Measurements from ENCODE around the gene DBR1.

Gene DBR1

GRCh38 chr3:138173769-138174420 lies 826 bp downstream of the DBR1 start:
- WGBS, 2 donors (ENCODE audit: extremely low coverage in 2 of 2, insufficient read length in 2 of 2, insufficient replicate concordance in 1 of 2), result no CpG with 5 or more reads among the region's 13 CpGs
- H2BK5ac ChIP-seq (ENCODE audit: low read length), result peak overlapping the region; percentile 75
- no peak overlapping the region for H3K4ac ChIP-seq (ENCODE audit: low read length)
- no peak overlapping the region for H4K8ac ChIP-seq (ENCODE audit: low read depth, low read length)
- no peak overlapping the region for H2BK12ac ChIP-seq (ENCODE audit: low read length)
- peaks cover 3 to 46% of the 10 kb centered on the region in 2 donors for H3K36me3 ChIP-seq (replicated peaks in 1 of 2; ENCODE audit: control insufficient read depth in 2 of 2, insufficient read depth in 2 of 2, low read length in 2 of 2)
- H3K27me3 ChIP-seq (ENCODE audit: control insufficient read depth in 3 of 3, insufficient read depth in 3 of 3, low read depth in 1 of 3, low read length in 3 of 3), result no peaks in the 10 kb centered on the region
- H3K4me1 ChIP-seq (ENCODE audit: control insufficient read depth in 2 of 2, insufficient read depth in 1 of 2, low read depth in 1 of 2, low read length in 2 of 2), result peaks cover 0 to 2% of the 10 kb centered on the region in 2 donors
- H3K23ac ChIP-seq (ENCODE audit: low read depth, low read length, poor library complexity), result no peak overlapping the region
- H3K4me3 ChIP-seq (ENCODE audit: low read length in 2 of 2), result peak overlapping the region; percentile 85 to 98
- no peak overlapping the region for H2BK15ac ChIP-seq (ENCODE audit: low read length)
- H3K79me1 ChIP-seq (ENCODE audit: low read depth, low read length), result peaks cover 7% of the 10 kb centered on the region
- H3K18ac ChIP-seq (ENCODE audit: low read length), result no peak overlapping the region
- no peak overlapping the region for H2BK120ac ChIP-seq (ENCODE audit: low read depth, low read length)
- H3K9me3 ChIP-seq (replicated peaks in 1 of 2; ENCODE audit: control insufficient read depth in 2 of 2, insufficient read depth in 1 of 2, low read depth in 1 of 2, low read length in 2 of 2), result no peaks in the 10 kb centered on the region
- H3K4me2 ChIP-seq (ENCODE audit: insufficient read depth, low read length, poor library complexity, severe bottlenecking), result peak overlapping the region; percentile 68
- peak overlapping the region; percentile 99 for H2AFZ ChIP-seq (ENCODE audit: low read length)
- no peak overlapping the region for H4K91ac ChIP-seq (ENCODE audit: low read depth, low read length, poor library complexity)
- H3K14ac ChIP-seq (ENCODE audit: low read length), result no peak overlapping the region
- no peak overlapping the region for H3K9ac ChIP-seq (ENCODE audit: low read depth, low read length, poor library complexity)
- H2AK5ac ChIP-seq (ENCODE audit: low read depth, low read length), result no peak overlapping the region
- DNase-seq (ENCODE audit: low spot score), result no peak
- no peak overlapping the region for H3K27ac ChIP-seq (replicated peaks; ENCODE audit: low read length)

- Histone ChIP-seq H3K79me1 (ENCODE audit: low read depth, low read length) (peaks cover 7% of the 10 kb centered on the region), H3K27me3 (ENCODE audit: control insufficient read depth in 3 of 3, insufficient read depth in 3 of 3, low read depth in 1 of 3, low read length in 3 of 3) (no peaks in the 10 kb centered on the region), H3K4me2 (ENCODE audit: insufficient read depth, low read length, poor library complexity, severe bottlenecking) (no peak overlapping the region), H3K36me3 (replicated peaks in 1 of 2; ENCODE audit: control insufficient read depth in 2 of 2, insufficient read depth in 2 of 2, low read length in 2 of 2) (peaks cover 3 to 53% of the 10 kb centered on the region in 2 donors), H3K18ac (ENCODE audit: low read length) (no peak overlapping the region), H3K4ac (ENCODE audit: low read length) (no peak overlapping the region), H2AK5ac (ENCODE audit: low read depth, low read length) (no peak overlapping the region), H3K23ac (ENCODE audit: low read depth, low read length, poor library complexity) (no peak overlapping the region), H4K91ac (ENCODE audit: low read depth, low read length, poor library complexity) (no peak overlapping the region), H2AFZ (ENCODE audit: low read length) (no peak overlapping the region), H2BK12ac (ENCODE audit: low read length) (no peak overlapping the region), H4K8ac (ENCODE audit: low read depth, low read length) (no peak overlapping the region), H3K9ac (ENCODE audit: low read depth, low read length, poor library complexity) (no peak overlapping the region), H3K4me3 (ENCODE audit: low read length in 2 of 2) (no peak overlapping the region), H2BK5ac (ENCODE audit: low read length) (no peak overlapping the region), H2BK15ac (ENCODE audit: low read length) (no peak overlapping the region), H3K27ac (replicated peaks; ENCODE audit: low read length) (no peak overlapping the region), H2BK120ac (ENCODE audit: low read depth, low read length) (no peak overlapping the region), H3K4me1 (ENCODE audit: control insufficient read depth in 2 of 2, insufficient read depth in 1 of 2, low read depth in 1 of 2, low read length in 2 of 2) (peaks cover 0 to 2% of the 10 kb centered on the region in 2 donors), H3K9me3 (replicated peaks in 1 of 2; ENCODE audit: control insufficient read depth in 2 of 2, insufficient read depth in 1 of 2, low read depth in 1 of 2, low read length in 2 of 2) (no peaks in the 10 kb centered on the region), H3K14ac (ENCODE audit: low read length) (no peak overlapping the region)
- no peak for DNase-seq (ENCODE audit: low spot score)
- WGBS, 2 donors (ENCODE audit: extremely low coverage in 2 of 2, insufficient read length in 2 of 2, insufficient replicate concordance in 1 of 2), result no CpG with 5 or more reads among the region's 2 CpGs
These were observed 2.1 kb downstream of the DBR1 start for GRCh38 chr3:138172625-138173024.

- H3K27me3 ChIP-seq (ENCODE audit: control insufficient read depth in 3 of 3, insufficient read depth in 3 of 3, low read depth in 1 of 3, low read length in 3 of 3), result no peaks in the 10 kb centered on the region
- no peak overlapping the region for H2AK5ac ChIP-seq (ENCODE audit: low read depth, low read length)
- WGBS, 2 donors (ENCODE audit: extremely low coverage in 2 of 2, insufficient read length in 2 of 2, insufficient replicate concordance in 1 of 2), result no CpG with 5 or more reads among the region's 2 CpGs
- no peak overlapping the region for H4K8ac ChIP-seq (ENCODE audit: low read depth, low read length)
- H2BK120ac ChIP-seq (ENCODE audit: low read depth, low read length), result no peak overlapping the region
- H3K4me1 ChIP-seq (ENCODE audit: control insufficient read depth in 2 of 2, insufficient read depth in 1 of 2, low read depth in 1 of 2, low read length in 2 of 2), result no peaks in the 10 kb centered on the region
- no peak overlapping the region for H3K27ac ChIP-seq (replicated peaks; ENCODE audit: low read length)
- no peak overlapping the region for H2BK12ac ChIP-seq (ENCODE audit: low read length)
- no peak overlapping the region for H3K14ac ChIP-seq (ENCODE audit: low read length)
- peaks cover 17 to 92% of the 10 kb centered on the region in 2 donors for H3K36me3 ChIP-seq (replicated peaks in 1 of 2; ENCODE audit: control insufficient read depth in 2 of 2, insufficient read depth in 2 of 2, low read length in 2 of 2)
- H3K4ac ChIP-seq (ENCODE audit: low read length), result no peak overlapping the region
- H2BK5ac ChIP-seq (ENCODE audit: low read length), result no peak overlapping the region
- DNase-seq (ENCODE audit: low spot score), result no peak
- no peak overlapping the region for H3K23ac ChIP-seq (ENCODE audit: low read depth, low read length, poor library complexity)
- H4K91ac ChIP-seq (ENCODE audit: low read depth, low read length, poor library complexity), result no peak overlapping the region
- no peak overlapping the region for H3K9ac ChIP-seq (ENCODE audit: low read depth, low read length, poor library complexity)
- H2AFZ ChIP-seq (ENCODE audit: low read length), result no peak overlapping the region
- H3K18ac ChIP-seq (ENCODE audit: low read length), result no peak overlapping the region
- H3K79me1 ChIP-seq (ENCODE audit: low read depth, low read length), result no peaks in the 10 kb centered on the region
- no peak overlapping the region for H3K4me2 ChIP-seq (ENCODE audit: insufficient read depth, low read length, poor library complexity, severe bottlenecking)
- no peak overlapping the region for H2BK15ac ChIP-seq (ENCODE audit: low read length)
- H3K4me3 ChIP-seq (ENCODE audit: low read length in 2 of 2), result no peak overlapping the region
- H3K9me3 ChIP-seq (replicated peaks in 1 of 2; ENCODE audit: control insufficient read depth in 2 of 2, insufficient read depth in 1 of 2, low read depth in 1 of 2, low read length in 2 of 2), result no peaks in the 10 kb centered on the region
These were observed 9.7 kb downstream of the DBR1 start for GRCh38 chr3:138165061-138165460.

- no peak overlapping the region for H2AK5ac ChIP-seq (ENCODE audit: low read depth, low read length)
- H2BK5ac ChIP-seq (ENCODE audit: low read length), result no peak overlapping the region
- H3K9ac ChIP-seq (ENCODE audit: low read depth, low read length, poor library complexity), result no peak overlapping the region
- no peak for DNase-seq (ENCODE audit: low spot score)
- no peak overlapping the region for H2BK15ac ChIP-seq (ENCODE audit: low read length)
- no peak overlapping the region for H3K4ac ChIP-seq (ENCODE audit: low read length)
- no peaks in the 10 kb centered on the region for H3K27me3 ChIP-seq (ENCODE audit: control insufficient read depth in 3 of 3, insufficient read depth in 3 of 3, low read depth in 1 of 3, low read length in 3 of 3)
- H2BK12ac ChIP-seq (ENCODE audit: low read length), result no peak overlapping the region
- no peaks in the 10 kb centered on the region for H3K79me1 ChIP-seq (ENCODE audit: low read depth, low read length)
- H2AFZ ChIP-seq (ENCODE audit: low read length), result no peak overlapping the region
- H3K14ac ChIP-seq (ENCODE audit: low read length), result no peak overlapping the region
- no peak overlapping the region for H3K27ac ChIP-seq (replicated peaks; ENCODE audit: low read length)
- WGBS, 2 donors (ENCODE audit: extremely low coverage in 2 of 2, insufficient read length in 2 of 2, insufficient replicate concordance in 1 of 2), result no CpG with 5 or more reads among the region's 4 CpGs
- H4K8ac ChIP-seq (ENCODE audit: low read depth, low read length), result no peak overlapping the region
- H3K9me3 ChIP-seq (replicated peaks in 1 of 2; ENCODE audit: control insufficient read depth in 2 of 2, insufficient read depth in 1 of 2, low read depth in 1 of 2, low read length in 2 of 2), result no peaks in the 10 kb centered on the region
- H3K18ac ChIP-seq (ENCODE audit: low read length), result no peak overlapping the region
- H3K4me1 ChIP-seq (ENCODE audit: control insufficient read depth in 2 of 2, insufficient read depth in 1 of 2, low read depth in 1 of 2, low read length in 2 of 2), result no peaks in the 10 kb centered on the region
- H3K36me3 ChIP-seq (replicated peaks in 1 of 2; ENCODE audit: control insufficient read depth in 2 of 2, insufficient read depth in 2 of 2, low read length in 2 of 2), result peaks cover 4 to 27% of the 10 kb centered on the region in 2 donors
- H2BK120ac ChIP-seq (ENCODE audit: low read depth, low read length), result no peak overlapping the region
- no peak overlapping the region for H3K4me2 ChIP-seq (ENCODE audit: insufficient read depth, low read length, poor library complexity, severe bottlenecking)
- no peak overlapping the region for H3K23ac ChIP-seq (ENCODE audit: low read depth, low read length, poor library complexity)
- H3K4me3 ChIP-seq (ENCODE audit: low read length in 2 of 2), result no peak overlapping the region
- H4K91ac ChIP-seq (ENCODE audit: low read depth, low read length, poor library complexity), result no peak overlapping the region
These were observed 17.0 kb downstream of the DBR1 start for GRCh38 chr3:138157743-138158142.
